K562 (cell line): Measurements from ENCODE around the gene ZNF169. TPM values are rescaled to one million over a fixed set of nuclear protein-coding genes. Genes with fewer than 3 reads are reported as not detected.
A peak's percentile ranks its signal among the peaks of the same experiment; 100 is the strongest.

Experiments
- ATAC-seq: fragments of 200-7000 bp; cut with Tn5 transposase; 3 replicates; pipeline ENCODE4 v1.9.1; 2020; ENCODE audit warnings: moderate library complexity
- BruUV-seq: library from RNA; stranded (reverse); fragments of 400-500 nt; replicated peaks from 2 replicates; lab custom pipeline; 2021; lab: Mats Ljungman, UMichigan
- CTCF ChIA-PET: fragments of 300-600 bp; formaldehyde crosslinking; extraction: SDS; loops from one replicate; lab custom pipeline; 2021; ENCODE audit warnings: low intra/inter-chr PET ratio; lab: Yijun Ruan, JAX
- POLR2A ChIA-PET: fragments of 300-600, 350-650 bp; sonication (Branson Sonifier 250); formaldehyde crosslinking; extraction: SDS; loops from one replicate; lab custom pipeline; 2021; ENCODE audit warnings: antibody characterized with exemption, inconsistent platforms; lab: Yijun Ruan, JAX
- DNase-seq, 4 experiments: peaks; one replicate each; pipeline versions ENCODE4 v3.0.0 to v3.0.0-alpha.2; 2011 to 2018; ENCODE audit warnings: low spot score in 3 of 4, mixed read lengths in 3 of 4; ENCODE audit errors: extremely low read depth in 1 of 4
- FAIRE-seq: peaks from 2 replicates; lab custom pipeline; 2011; peaks lifted over from hg19 to GRCh38; lab: Jason Lieb, UNC
- H2AFZ ChIP-seq: 2 replicates; pipeline ENCODE4 v1.6.0; 2011; ENCODE audit warnings: low read depth, low read length, control low read depth, inconsistent platforms
- H3K27ac ChIP-seq: fragments of 200-600 bp; 3 replicates; pipeline ENCODE4 v1.8.0; 2011; ENCODE audit warnings: low read depth, mild to moderate bottlenecking, control low read depth, inconsistent platforms, low read length, moderate library complexity, mixed read lengths; ENCODE audit errors: extremely low read depth
- H3K27me3 ChIP-seq, 2 experiments: fragments of 300-600 bp in 1 of 2; 2 replicates in 1 of 2; 3 replicates in 1 of 2; pipeline versions ENCODE4 v1.6.0 to v1.8.0; 2011; ENCODE audit warnings: inconsistent platforms in 2 of 2, low read length in 2 of 2, mild to moderate bottlenecking in 1 of 2, mixed read lengths in 1 of 2, moderate library complexity in 1 of 2; ENCODE audit not compliant: control insufficient read depth in 2 of 2, insufficient read depth in 2 of 2
- H3K36me3 ChIP-seq: fragments of 300-600 bp; 3 replicates; pipeline ENCODE4 v1.8.0; 2011; ENCODE audit warnings: mild to moderate bottlenecking, low read length, inconsistent platforms; ENCODE audit not compliant: control insufficient read depth, insufficient read depth
- H3K4me1 ChIP-seq, 2 experiments: fragments of 200-600 bp in 1 of 2; replicated peaks in 1 of 2; 2 replicates in 1 of 2; 3 replicates in 1 of 2; pipeline versions ENCODE4 v1.5.1 to v1.8.0; 2011; ENCODE audit warnings: inconsistent platforms in 2 of 2, low read length in 2 of 2, mild to moderate bottlenecking in 1 of 2, mixed read lengths in 1 of 2, moderate library complexity in 1 of 2; ENCODE audit not compliant: control insufficient read depth in 2 of 2, insufficient read depth in 2 of 2
- H3K4me2 ChIP-seq: 2 replicates; pipeline ENCODE4 v1.6.1; 2011; ENCODE audit warnings: low read length, control low read depth, inconsistent platforms, mixed read lengths; ENCODE audit not compliant: insufficient read depth
- H3K4me3 ChIP-seq: fragments of 200-600 bp; sonication (generic), shearing (Covaris generic); 2 replicates; pipeline ENCODE4 v1.5.1; 2016; ENCODE audit warnings: control low read depth, inconsistent platforms
- H3K79me2 ChIP-seq: fragments of 200-600 bp; 3 replicates; pipeline ENCODE4 v1.8.0; 2011; ENCODE audit warnings: low read length, inconsistent platforms; ENCODE audit not compliant: control insufficient read depth, insufficient read depth
- H3K9ac ChIP-seq, 2 experiments: 2 replicates each; pipeline versions ENCODE4 v1.6.0 to v1.6.1; 2011; ENCODE audit warnings: low read depth in 2 of 2, low read length in 2 of 2, control low read depth in 1 of 2, inconsistent platforms in 1 of 2, mild to moderate bottlenecking in 1 of 2, mixed read lengths in 1 of 2; ENCODE audit not compliant: insufficient read depth in 1 of 2
- H3K9me1 ChIP-seq: one replicate; pipeline ENCODE4 v1.6.0; 2011; ENCODE audit warnings: inconsistent platforms, mild to moderate bottlenecking, low read length, moderate library complexity; ENCODE audit not compliant: control insufficient read depth, insufficient read depth
- H3K9me3 ChIP-seq: replicated peaks from 2 replicates; pipeline ENCODE4 v1.5.1; 2011; ENCODE audit warnings: low read depth, low read length, inconsistent platforms; ENCODE audit not compliant: control insufficient read depth, insufficient read depth
- H4K20me1 ChIP-seq: replicated peaks from 2 replicates; pipeline ENCODE4 v1.6.1; 2011; ENCODE audit warnings: low read length, inconsistent platforms, mixed read lengths; ENCODE audit not compliant: control insufficient read depth, insufficient read depth
- CBX1 ChIP-seq: sonication (generic); IDR thresholded peaks from 2 replicates; pipeline ENCODE4 v1.6.1; 2016; ENCODE audit warnings: antibody characterized with exemption, low read depth, mild to moderate bottlenecking
- CBX3 ChIP-seq, 2 experiments: IDR thresholded peaks; 1 replicate in 1 of 2; 2 replicates in 1 of 2; pipeline ENCODE4 v1.6.1; 2012; ENCODE audit warnings: inconsistent platforms in 2 of 2, low read length in 2 of 2, borderline replicate concordance in 1 of 2, control low read depth in 1 of 2
- CEBPB ChIP-seq: fragments of 450-650 bp; IDR thresholded peaks from 2 replicates; pipeline ENCODE4 v1.6.1; 2016; ENCODE audit warnings: missing genetic modification characterization, missing compliant biosample characterization
- E4F1 ChIP-seq: fragments of 250-450 bp; sonication (Bioruptor Pico); IDR thresholded peaks from 2 replicates; pipeline ENCODE4 v1.5.0; 2021; ENCODE audit warnings: mild to moderate bottlenecking, borderline replicate concordance
- GABPA ChIP-seq: fragments of 200-800 bp; sonication (Bioruptor generic); conservative IDR thresholded peaks from 2 replicates; pipeline ENCODE4 v1.6.1; 2016; ENCODE audit warnings: low read depth, missing genetic modification characterization, missing compliant biosample characterization
- KLF6 ChIP-seq: fragments of 250-450 bp; sonication (Bioruptor Pico); IDR thresholded peaks from 2 replicates; pipeline ENCODE4 v1.4.0; 2020; ENCODE audit warnings: mild to moderate bottlenecking, moderate library complexity, borderline replicate concordance
- POLR2B ChIP-seq: fragments of 450-650 bp; IDR thresholded peaks from 2 replicates; pipeline ENCODE4 v1.6.1; 2018; ENCODE audit warnings: low read depth; ENCODE audit not compliant: partially characterized antibody
- POLR3G ChIP-seq: IDR thresholded peaks from 2 replicates; pipeline ENCODE4 v1.6.1; 2011; ENCODE audit not compliant: insufficient read length, insufficient replicate concordance; ENCODE audit errors: extremely low read depth
- TRIM24 ChIP-seq, 2 experiments: fragments of 450-650 bp; IDR thresholded peaks; 2 replicates each; pipeline ENCODE4 v1.6.1; 2016
- TRIM28 ChIP-seq: fragments of 450-650 bp; IDR thresholded peaks from 2 replicates; pipeline ENCODE4 v1.6.1; 2017
- ZNF280A ChIP-seq: fragments of 450-650 bp; IDR thresholded peaks from 2 replicates; pipeline ENCODE4 v1.6.1; 2018; ENCODE audit warnings: mild to moderate bottlenecking, low read depth; ENCODE audit not compliant: partially characterized antibody
- WGBS: fragments of 100-300 bp; shearing (Covaris generic); methylation state at CpG from one replicate; pipeline ENCODE4 v1.1.6; 2016; ENCODE audit warnings: low coverage, mixed read lengths; ENCODE audit not compliant: insufficient coverage; ENCODE audit errors: missing lambda C conversion rate; 5-methylcytosine and 5-hydroxymethylcytosine counted together
- in situ Hi-C: fragments of 300-500 bp; cut with MboI; formaldehyde crosslinking; loops from 4 replicates; pipeline ENCODE4 v1.15.0; 2018; ENCODE audit warnings: inconsistent platforms, mixed read lengths
- intact Hi-C: fragments of 100-400 bp; cut with micrococcal nuclease; formaldehyde crosslinking; loops from 2 replicates; pipeline ENCODE4 v1.14.2; 2022
- polyA plus RNA-seq, 8 experiments: library from polyadenylated mRNA; depleted of rRNA in 4 of 8; stranded (reverse) in 5 of 8; unstranded in 3 of 8; fragments of >200 nt; fragmentation: Nextera tagmentation in 2 of 8; fragmentation: Illumina TruSeq in 1 of 8; extraction: Ambion mirVana in 2 of 8; extraction: Trizol in 1 of 8; gene quantifications; 2 replicates each; pipeline versions ENCODE4 v1.2.1 to v1.2.3, GENCODE V29; 2011 to 2014; ENCODE audit warnings: inconsistent platforms in 1 of 8, missing spikeins in 1 of 8
- total RNA-seq, 7 experiments: library from RNA; depleted of rRNA in 6 of 7; stranded (reverse); fragments of >200 nt in 6 of 7; fragmentation: Illumina TruSeq in 2 of 7; extraction: Trizol in 2 of 7; gene quantifications; 2 replicates each; pipeline versions ENCODE4 v1.2.1 to v1.2.3, GENCODE V29; 2011 to 2021; ENCODE audit warnings: low replicate concordance in 1 of 7
- TF ChIP-seq, protein P1 (sequence below): sonication (generic); formaldehyde crosslinking; IDR thresholded peaks from 2 replicates; pipeline ENCODE4 v1.8.1; 2023; ENCODE audit warnings: mild to moderate bottlenecking, missing genetic modification reagents

The ZNF169 gene
- total and polyA plus RNA-seq, 9 of the 15 experiments (the other 6 are each of a cell fraction or from before 2014, with no cell fraction given): 2.0 to 16.2 (median 5.6) TPM

GRCh38 chr9:94277885-94278536 lies 18.9 kb downstream of the ZNF169 start (continued):
- TF ChIP-seq GABPA (tag) (peak; percentile 32; the same call in 1 of the 2 replicates), KLF6 (CRISPR knock-in tag) (0 out of 2 replicates have a peak, but pooled peaks have one; percentile 2)
- TF ChIP-seq, all 486 proteins: peak for 18

DNA sequence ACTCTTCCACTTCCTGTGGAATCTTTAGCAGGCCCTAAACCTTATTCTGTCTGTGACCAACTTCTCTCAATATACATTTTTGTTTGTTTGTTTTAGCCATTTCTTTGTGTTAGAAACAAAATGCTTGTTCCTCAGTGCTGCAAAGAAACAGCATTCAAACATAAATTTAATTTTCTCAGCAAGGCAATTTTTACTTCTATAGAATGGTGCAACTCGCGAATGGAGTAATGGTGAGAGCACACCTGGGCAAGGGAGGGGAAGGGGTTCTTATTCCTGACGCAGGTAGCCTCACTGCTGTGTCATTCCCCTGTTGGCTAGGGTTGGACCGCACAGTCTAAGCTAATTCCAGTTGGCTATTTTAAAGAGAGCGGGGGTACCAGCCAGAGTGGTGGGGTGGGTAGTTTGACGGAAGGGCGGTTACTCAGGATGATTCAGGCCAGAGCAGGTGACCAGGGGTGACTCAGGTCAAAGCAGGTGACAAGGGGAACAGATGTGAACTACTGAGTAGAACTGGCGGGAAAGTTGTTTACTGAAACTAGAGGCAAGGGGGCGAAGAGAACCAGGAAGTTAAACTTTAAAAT lies 21.4 kb downstream of the ZNF169 start:
- intact Hi-C loops (no loop called here), in situ Hi-C loops (no loop called here)
- peaks cover 28% of the 10 kb centered on the region; the same call in 2 of the 3 replicates for H3K36me3 ChIP-seq
- peaks cover 16 to 28% of the 10 kb centered on the region in 2 experiments for H3K4me1 ChIP-seq
- H3K9me3 ChIP-seq: peaks cover 17% of the 10 kb centered on the region
- no peak for FAIRE-seq
- BruUV-seq: no TSS peak
- H3K4me3 ChIP-seq: no peak overlapping the region
- WGBS: 95% methylated on average over 7 of the region's 9 CpGs
- no peaks in the 10 kb centered on the region for H3K27me3 ChIP-seq
- no peaks in the 10 kb centered on the region for H3K9me1 ChIP-seq
- ChIA-PET CTCF (no interaction called here), POLR2A (no interaction called here)
- no peak for DNase-seq
- H3K9ac ChIP-seq: no peak overlapping the region
- H4K20me1 ChIP-seq: no peaks in the 10 kb centered on the region
- no peak overlapping the region for H3K27ac ChIP-seq
- peaks cover 14% of the 10 kb centered on the region; the same call in 2 of the 3 replicates for H3K79me2 ChIP-seq
- no peak overlapping the region for H2AFZ ChIP-seq
- H3K4me2 ChIP-seq: no peak overlapping the region
- ATAC-seq: no peak
- TF ChIP-seq ZNF280A: peak; percentile 86
- no peak for TF ChIP-seq POLR2B
- no peak for TF ChIP-seq E4F1 (CRISPR knock-in tag)
- TF ChIP-seq CBX3 (IDR thresholded peaks at IDR 0.05; ENCODE audit: borderline replicate concordance in 1 of 2, low read length in 2 of 2): peak in 1 of 2 experiments; percentile 87; a peak in 2 of 3 replicates
- no peak for TF ChIP-seq POLR3G
- peak; percentile 81 for TF ChIP-seq TRIM28
- no peak for TF ChIP-seq CEBPB
- TF ChIP-seq, protein P1, sequence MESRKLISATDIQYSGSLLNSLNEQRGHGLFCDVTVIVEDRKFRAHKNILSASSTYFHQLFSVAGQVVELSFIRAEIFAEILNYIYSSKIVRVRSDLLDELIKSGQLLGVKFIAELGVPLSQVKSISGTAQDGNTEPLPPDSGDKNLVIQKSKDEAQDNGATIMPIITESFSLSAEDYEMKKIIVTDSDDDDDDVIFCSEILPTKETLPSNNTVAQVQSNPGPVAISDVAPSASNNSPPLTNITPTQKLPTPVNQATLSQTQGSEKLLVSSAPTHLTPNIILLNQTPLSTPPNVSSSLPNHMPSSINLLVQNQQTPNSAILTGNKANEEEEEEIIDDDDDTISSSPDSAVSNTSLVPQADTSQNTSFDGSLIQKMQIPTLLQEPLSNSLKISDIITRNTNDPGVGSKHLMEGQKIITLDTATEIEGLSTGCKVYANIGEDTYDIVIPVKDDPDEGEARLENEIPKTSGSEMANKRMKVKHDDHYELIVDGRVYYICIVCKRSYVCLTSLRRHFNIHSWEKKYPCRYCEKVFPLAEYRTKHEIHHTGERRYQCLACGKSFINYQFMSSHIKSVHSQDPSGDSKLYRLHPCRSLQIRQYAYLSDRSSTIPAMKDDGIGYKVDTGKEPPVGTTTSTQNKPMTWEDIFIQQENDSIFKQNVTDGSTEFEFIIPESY (CRISPR knock-in tag): peak; percentile 54; the same call in 1 of the 2 replicates
- 0 out of 2 replicates have a peak, but pooled peaks have one; percentile 28 for TF ChIP-seq CBX1
- no peak for TF ChIP-seq GABPA (tag)
- peak in 1 of 2 experiments; percentile 58; a peak in 1 of 4 replicates for TF ChIP-seq TRIM24 (IDR thresholded peaks at IDR 0.05)
